Muscle of leg (tissue), 11 donors: ENCODE results near the gene RAI1. TPM values are rescaled to one million over a fixed set of nuclear protein-coding genes. Genes with fewer than 3 reads are reported as not detected.
"Not testable (repeated sequence)": the region's sequence is repeated elsewhere in the genome, so short reads cannot be mapped to it uniquely, and the experiment has no call there.

Source experiments
- DNase-seq: peaks from one replicate; pipeline ENCODE4 v3.0.0; 2013
- H3K27ac ChIP-seq: one replicate; pipeline ENCODE4 v1.5.1; 2013; ENCODE audit warnings: mild to moderate bottlenecking, low read length, control low read depth
- H3K27me3 ChIP-seq: one replicate; pipeline ENCODE4 v1.6.1; 2013; ENCODE audit warnings: low read length; ENCODE audit not compliant: control insufficient read depth, insufficient read depth
- H3K36me3 ChIP-seq: one replicate; pipeline ENCODE4 v1.6.1; 2013; ENCODE audit warnings: low read length; ENCODE audit not compliant: control insufficient read depth, insufficient read depth
- H3K4me1 ChIP-seq: one replicate; pipeline ENCODE4 v1.6.1; 2013; ENCODE audit warnings: low read length; ENCODE audit not compliant: control insufficient read depth, insufficient read depth
- H3K4me3 ChIP-seq: one replicate; pipeline ENCODE4 v1.5.1; 2013; ENCODE audit warnings: low read length, control low read depth
- H3K9me3 ChIP-seq: replicated peaks from 2 replicates; pipeline ENCODE4 v1.6.1; 2013; ENCODE audit warnings: low read depth, low read length; ENCODE audit not compliant: control insufficient read depth
- WGBS: methylation state at CpG from one replicate; pipeline ENCODE4 v1.1.5; 2013; ENCODE audit warnings: missing lambda C conversion rate; ENCODE audit not compliant: insufficient coverage; 5-methylcytosine and 5-hydroxymethylcytosine counted together
- polyA plus RNA-seq, 8 donors: library from polyadenylated mRNA; unstranded; fragments of 120-200 nt; gene quantifications; one replicate each; pipeline versions ENCODE4 v1.2.1 to v1.2.3, GENCODE V29; 2013; ENCODE audit warnings: inconsistent platforms in 1 of 8, low replicate concordance in 1 of 8; ENCODE audit not compliant: insufficient read length in 8 of 8, insufficient read depth in 1 of 8
- total RNA-seq: library from RNA; stranded (reverse); fragments of 120-200 nt; gene quantifications from one replicate; pipeline ENCODE4 v1.2.4, GENCODE V29; 2013

Gene RAI1
- total and polyA plus RNA-seq, 9 donors = 7.4 to 25.5 (median 20.7) TPM

DNA sequence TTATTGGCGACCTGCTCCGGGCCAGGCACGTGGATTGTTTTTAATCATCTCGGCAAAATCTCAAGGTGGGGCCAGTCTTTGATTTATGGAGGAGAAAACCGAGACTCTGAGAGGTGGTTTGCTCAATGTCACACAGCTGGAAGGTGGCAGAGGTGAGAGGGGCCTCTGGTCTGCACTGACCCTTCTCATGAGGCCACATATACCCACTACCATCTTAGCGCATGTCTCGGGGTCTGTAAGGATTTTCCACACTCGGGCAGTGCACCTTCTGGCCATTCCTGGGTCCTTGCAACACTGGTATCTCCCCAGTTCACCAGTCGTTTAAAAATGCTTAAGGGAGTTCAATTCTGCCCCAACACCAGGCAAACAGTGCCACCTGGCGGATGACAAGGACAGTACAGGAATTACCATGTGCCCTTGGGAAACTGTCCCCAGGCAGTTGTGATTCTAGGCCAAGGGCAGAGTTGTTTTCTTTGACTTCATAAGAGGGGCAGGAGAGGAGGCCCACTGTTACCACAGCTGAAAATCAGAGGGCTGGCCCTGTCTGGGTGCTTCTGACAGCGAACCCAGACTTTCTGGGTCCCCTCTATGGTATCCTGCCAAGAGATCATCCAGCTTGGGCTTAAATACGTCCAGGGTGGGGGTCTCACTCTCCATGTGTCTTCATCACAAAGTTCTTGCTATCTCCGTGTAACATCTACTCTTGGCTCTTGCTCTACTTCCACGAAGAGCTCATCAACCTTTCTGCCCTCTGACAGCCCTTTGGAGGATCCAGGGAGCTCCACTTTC is 39.4 kb upstream of the RAI1 start:
- peaks cover 4% of the 10 kb centered on the region for H3K9me3 ChIP-seq
- no peak overlapping the region for H3K27ac ChIP-seq
- DNase-seq = peak; percentile 80
- H3K4me3 ChIP-seq = no peak overlapping the region
- H3K36me3 ChIP-seq = no peaks in the 10 kb centered on the region
- peaks cover 4% of the 10 kb centered on the region for H3K27me3 ChIP-seq
- H3K4me1 ChIP-seq = peaks cover 8% of the 10 kb centered on the region
- WGBS = 20% methylated on average over 8 of the region's 14 CpGs

DNA sequence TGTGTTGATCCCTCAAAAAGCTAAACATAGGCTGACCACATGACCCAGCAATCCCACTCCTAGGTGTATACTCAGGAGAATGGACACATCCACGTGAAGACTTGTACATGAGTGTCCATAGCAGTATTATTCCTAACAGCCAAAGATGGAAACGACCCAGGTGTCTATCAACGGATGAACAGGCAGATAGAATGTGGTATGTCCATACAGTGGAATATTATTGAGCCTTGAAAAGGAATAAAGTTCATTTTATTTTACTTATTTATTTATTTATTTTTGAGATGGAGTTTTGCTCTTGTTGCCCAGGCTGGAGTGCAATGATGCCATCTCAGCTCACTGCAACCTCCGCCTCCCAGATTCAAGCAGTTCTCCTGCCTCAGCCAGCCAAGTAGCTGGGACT is 36.1 kb upstream of the RAI1 start:
- no CpG with 5 or more reads among the region's 4 CpGs for WGBS
- H3K4me3 ChIP-seq, H3K27me3 ChIP-seq, DNase-seq, H3K4me1 ChIP-seq, H3K27ac ChIP-seq, H3K9me3 ChIP-seq, H3K36me3 ChIP-seq: not testable (repeated sequence)

DNA sequence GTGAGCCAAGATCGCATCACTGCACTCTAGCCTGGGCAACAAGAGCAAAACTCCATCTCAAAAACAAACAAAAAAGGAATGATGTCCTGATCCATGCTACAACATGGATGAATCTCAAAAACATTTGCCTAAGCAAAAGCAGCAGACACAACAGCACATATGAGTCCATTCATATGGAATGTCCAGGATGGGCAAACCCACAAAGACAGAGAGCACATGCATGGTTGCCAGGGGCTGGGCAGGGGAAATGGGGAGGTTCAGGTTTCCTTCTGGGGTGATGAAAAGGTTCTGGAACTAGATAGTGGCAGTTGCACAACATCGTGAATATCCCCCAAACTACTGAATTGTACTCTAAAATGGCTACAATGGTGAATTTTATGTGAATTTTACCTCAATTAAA is 35.3 kb upstream of the RAI1 start:
- WGBS = 100% methylated on average over 1 of the region's 2 CpGs
- Histone ChIP-seq H3K27me3 (peaks cover 6% of the 10 kb centered on the region), H3K27ac (no peak overlapping the region), H3K9me3 (peaks cover 4% of the 10 kb centered on the region), H3K36me3 (no peaks in the 10 kb centered on the region), H3K4me1 (no peaks in the 10 kb centered on the region), H3K4me3 (no peak overlapping the region)
- no peak for DNase-seq

DNA sequence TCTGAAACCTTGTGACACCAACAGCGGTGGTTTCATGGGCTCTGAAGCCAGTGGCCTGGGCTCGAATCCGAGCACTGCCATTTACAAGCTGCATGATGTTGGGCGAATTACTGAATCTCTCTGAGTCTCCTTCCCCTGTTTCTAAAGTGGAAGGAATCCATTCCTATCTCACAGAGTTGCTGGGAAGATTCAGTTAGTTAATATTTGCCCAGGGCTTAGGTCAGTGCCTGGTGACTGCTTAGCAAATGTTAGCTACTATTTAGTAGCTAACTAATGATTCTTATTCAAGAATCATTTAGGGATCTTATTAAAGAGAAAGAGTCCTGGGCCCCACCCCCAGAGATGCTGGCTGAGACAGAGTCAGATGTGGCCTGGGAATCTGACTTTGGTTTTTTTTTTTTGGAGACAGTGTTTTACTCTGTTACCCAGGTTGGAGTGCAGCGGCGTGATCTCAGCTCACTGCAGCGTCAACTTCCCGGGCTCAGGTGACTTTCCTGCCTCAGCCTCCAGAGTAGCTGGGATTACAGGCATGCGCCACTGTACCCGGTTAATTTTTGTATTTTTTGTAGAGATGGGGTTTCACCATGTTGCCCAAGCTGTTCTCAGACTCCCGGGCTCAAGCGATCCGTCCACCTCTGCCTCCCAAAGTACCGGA is 33.6 kb upstream of the RAI1 start:
- Histone ChIP-seq H3K4me1 (no peaks in the 10 kb centered on the region), H3K27ac (no peak overlapping the region), H3K9me3 (peaks cover 4% of the 10 kb centered on the region), H3K27me3 (peaks cover 6% of the 10 kb centered on the region), H3K4me3 (no peak overlapping the region), H3K36me3 (no peaks in the 10 kb centered on the region)
- WGBS = 88% methylated on average over 3 of the region's 14 CpGs
- DNase-seq = no peak

DNA sequence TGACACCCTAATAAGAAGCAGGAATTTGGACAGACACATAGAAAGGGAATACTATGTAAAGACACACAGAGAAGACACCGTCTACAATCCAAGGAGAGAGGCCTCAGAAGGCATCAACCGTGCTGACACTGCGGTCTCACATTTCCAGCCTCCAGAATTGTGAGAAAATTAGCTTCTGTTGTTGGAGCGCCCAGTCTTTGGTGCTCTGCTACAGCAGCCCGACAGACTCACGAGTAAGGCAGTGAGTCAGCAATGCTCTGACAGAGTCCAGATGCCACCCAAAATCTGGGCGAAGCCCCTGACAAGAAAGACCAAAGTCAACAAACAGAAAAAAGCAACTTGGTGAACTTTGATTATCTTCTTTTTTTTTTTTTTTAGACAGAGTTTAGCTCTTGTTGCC is 32.5 kb upstream of the RAI1 start:
- peaks cover 6% of the 10 kb centered on the region for H3K27me3 ChIP-seq
- no peak overlapping the region for H3K4me3 ChIP-seq
- no peak overlapping the region for H3K27ac ChIP-seq
- no peaks in the 10 kb centered on the region for H3K4me1 ChIP-seq
- no peaks in the 10 kb centered on the region for H3K36me3 ChIP-seq
- WGBS = 71% methylated on average over 3 of the region's 7 CpGs
- no peak for DNase-seq
- peaks cover 4% of the 10 kb centered on the region for H3K9me3 ChIP-seq

DNA sequence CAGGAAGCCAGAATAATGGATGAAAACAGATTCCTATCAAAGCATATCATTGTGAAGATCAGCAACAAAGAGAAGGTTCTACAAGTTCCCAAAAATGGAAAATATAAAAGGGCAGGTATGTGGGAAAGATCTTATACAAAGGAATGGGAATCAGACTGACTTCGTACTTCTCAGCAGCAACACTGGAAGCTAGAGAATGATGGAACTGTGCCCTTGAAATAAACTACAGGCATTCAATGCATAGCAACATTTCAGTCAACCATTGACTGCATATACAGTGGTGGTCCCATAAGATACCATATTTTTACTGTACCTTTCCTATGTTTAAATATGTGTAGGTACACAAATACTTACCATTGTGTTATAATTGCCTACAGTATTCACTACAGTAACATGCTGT is 30.3 kb upstream of the RAI1 start:
- H3K36me3 ChIP-seq = no peaks in the 10 kb centered on the region
- DNase-seq = no peak
- no peaks in the 10 kb centered on the region for H3K4me1 ChIP-seq
- no peaks in the 10 kb centered on the region for H3K9me3 ChIP-seq
- WGBS = 86% methylated on average over 1 of the region's 1 CpG
- peaks cover 6% of the 10 kb centered on the region for H3K27me3 ChIP-seq
- no peak overlapping the region for H3K27ac ChIP-seq
- H3K4me3 ChIP-seq = no peak overlapping the region

DNA sequence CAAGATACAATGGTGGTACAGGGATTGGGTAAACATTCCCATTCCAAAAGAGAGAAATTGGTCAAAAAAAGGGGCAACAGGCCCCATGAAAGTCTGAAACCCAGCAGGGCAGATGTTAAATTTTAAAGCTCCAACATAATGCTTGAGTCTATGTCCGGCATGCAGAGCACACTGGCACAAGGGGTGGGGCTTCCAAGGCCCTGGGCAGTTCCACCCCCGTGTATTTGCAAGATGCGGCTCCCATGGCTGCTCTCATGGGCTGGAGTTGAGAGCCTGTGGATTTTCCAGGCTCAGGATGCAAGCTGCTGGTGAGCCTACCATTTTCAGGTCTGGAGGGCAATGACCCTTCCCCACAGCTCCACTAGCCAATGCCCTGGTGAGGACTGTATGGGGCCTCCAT is 27.9 kb upstream of the RAI1 start:
- H3K4me3 ChIP-seq = no peak overlapping the region
- no peaks in the 10 kb centered on the region for H3K27me3 ChIP-seq
- no peak overlapping the region for H3K27ac ChIP-seq
- no peaks in the 10 kb centered on the region for H3K36me3 ChIP-seq
- no peaks in the 10 kb centered on the region for H3K4me1 ChIP-seq
- H3K9me3 ChIP-seq = peaks cover 11% of the 10 kb centered on the region
- WGBS = 80% methylated on average over 1 of the region's 3 CpGs
- DNase-seq = no peak

DNA sequence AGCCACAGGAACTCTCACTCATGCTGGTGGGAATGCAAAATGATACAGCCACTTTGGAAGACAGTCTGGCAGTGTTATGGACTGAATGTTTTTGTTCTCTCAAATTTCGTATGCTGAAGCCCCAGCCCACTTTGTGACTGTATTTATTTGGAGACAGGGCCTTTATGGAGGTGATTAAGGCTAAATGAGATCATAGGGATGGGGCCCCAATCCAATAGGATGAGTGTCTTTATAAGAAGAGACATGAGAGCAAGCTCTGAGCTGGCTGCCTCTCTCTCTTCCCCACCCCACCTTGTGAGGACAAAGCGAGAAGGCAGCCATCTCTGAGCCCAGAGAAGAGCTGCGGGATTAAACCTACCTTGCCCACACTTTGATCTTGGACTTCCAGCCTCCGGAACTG is 21.9 kb upstream of the RAI1 start:
- peaks cover 11% of the 10 kb centered on the region for H3K4me1 ChIP-seq
- H3K27ac ChIP-seq = no peak overlapping the region
- no peaks in the 10 kb centered on the region for H3K27me3 ChIP-seq
- no peaks in the 10 kb centered on the region for H3K36me3 ChIP-seq
- WGBS = 45% methylated on average over 1 of the region's 4 CpGs
- H3K9me3 ChIP-seq = peaks cover 19% of the 10 kb centered on the region
- H3K4me3 ChIP-seq = no peak overlapping the region
- DNase-seq = no peak

DNA sequence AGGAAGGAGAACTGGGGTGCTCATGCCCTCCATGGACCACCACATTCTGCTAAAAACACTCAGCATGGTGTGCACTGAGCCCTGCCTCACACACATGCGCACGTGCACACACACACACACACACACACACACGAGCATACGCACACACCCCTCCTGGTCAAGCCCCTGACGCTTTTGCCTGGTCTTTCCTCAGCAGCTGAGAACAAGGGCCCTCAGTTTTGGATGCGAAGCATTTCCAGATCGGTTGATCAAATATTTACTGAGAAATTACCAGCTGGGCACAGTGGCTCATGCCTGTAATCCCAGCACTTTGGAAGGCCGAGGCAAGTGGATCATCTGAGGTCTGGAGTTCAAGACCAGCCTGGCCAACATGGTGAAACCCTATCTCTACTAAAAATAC is 20.1 kb upstream of the RAI1 start:
- H3K9me3 ChIP-seq = peaks cover 19% of the 10 kb centered on the region
- no peak overlapping the region for H3K4me3 ChIP-seq
- no peaks in the 10 kb centered on the region for H3K36me3 ChIP-seq
- 75% methylated on average over 6 of the region's 8 CpGs for WGBS
- peaks cover 11% of the 10 kb centered on the region for H3K4me1 ChIP-seq
- DNase-seq = no peak
- H3K27me3 ChIP-seq = no peaks in the 10 kb centered on the region
- no peak overlapping the region for H3K27ac ChIP-seq

DNA sequence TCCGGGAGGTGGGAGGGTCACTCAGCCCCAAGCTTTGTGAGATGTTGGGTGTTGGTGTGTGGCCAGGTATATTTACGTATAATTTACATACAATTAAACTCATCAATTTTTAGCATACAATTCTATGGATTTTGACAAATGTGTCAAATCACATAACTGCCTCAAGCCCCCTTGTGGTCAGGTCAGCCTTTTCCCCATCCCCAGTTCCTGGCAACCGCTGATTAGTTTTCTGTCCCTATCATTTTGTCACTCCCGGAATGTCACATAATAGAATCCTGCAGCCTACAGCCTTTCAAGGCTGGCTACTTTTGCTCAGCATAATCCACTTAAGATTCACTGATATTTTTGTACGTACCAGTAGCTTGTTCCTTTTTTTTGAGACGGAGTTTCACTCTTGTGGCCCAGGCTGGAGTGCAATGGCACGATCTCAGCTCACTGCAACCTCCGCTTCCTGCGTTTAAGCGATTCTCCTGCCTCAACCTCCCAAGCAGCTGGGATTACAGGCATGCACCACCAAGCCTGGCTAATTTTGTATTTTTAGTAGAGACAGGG is 19.3 kb upstream of the RAI1 start:
- Histone ChIP-seq H3K27me3 (no peaks in the 10 kb centered on the region), H3K4me1 (peaks cover 11% of the 10 kb centered on the region), H3K4me3 (no peak overlapping the region), H3K9me3 (peaks cover 16% of the 10 kb centered on the region), H3K36me3 (no peaks in the 10 kb centered on the region), H3K27ac (no peak overlapping the region)
- WGBS = 74% methylated on average over 5 of the region's 10 CpGs
- DNase-seq = no peak
